ENCODE measurements around the gene GSTA2. TPM values are rescaled to one million over a fixed set of nuclear protein-coding genes. Genes with fewer than 3 reads are reported as not detected.
"Not testable (repeated sequence)": the region's sequence is repeated elsewhere in the genome, so short reads cannot be mapped to it uniquely, and the experiment has no call there.

Gene GSTA2
- total RNA-seq, 1 donor from 2014 or later: 4.6 TPM

- no peak for DNase-seq (ENCODE audit: low spot score, unreplicated experiment)
- Mint-ChIP-seq H3K4me3 (ENCODE audit: low read depth) (no peak overlapping the region), H3K4me1 (ENCODE audit: low read depth) (peaks cover 2% of the 10 kb centered on the region), H3K27me3 (no peaks in the 10 kb centered on the region), H3K36me3 (ENCODE audit: insufficient read depth) (no peaks in the 10 kb centered on the region), H3K9me3 (ENCODE audit: low read depth) (peaks cover 13% of the 10 kb centered on the region), H3K27ac (no peak overlapping the region)
- no peak for TF ChIP-seq CTCF (IDR thresholded peaks at IDR 0.05; ENCODE audit: unreplicated experiment)
These were observed 16.0 kb upstream of the GSTA2 start for GRCh38 chr6:52779237-52779636.

GRCh38 chr6:52776711-52777351 lies 13.6 kb upstream of the GSTA2 start:
- not testable (repeated sequence) for H3K4me3 Mint-ChIP-seq (ENCODE audit: low read depth); H3K27me3 Mint-ChIP-seq

GRCh38 chr6:52769399-52769798 lies 6.1 kb upstream of the GSTA2 start:
- H3K36me3 Mint-ChIP-seq (ENCODE audit: insufficient read depth); H3K27ac Mint-ChIP-seq; H3K4me1 Mint-ChIP-seq (ENCODE audit: low read depth); H3K9me3 Mint-ChIP-seq (ENCODE audit: low read depth); H3K4me3 Mint-ChIP-seq (ENCODE audit: low read depth); DNase-seq (ENCODE audit: low spot score, unreplicated experiment); H3K27me3 Mint-ChIP-seq: not testable (repeated sequence)

More at GRCh38 chr6:52776711-52777351, 13.6 kb upstream of the GSTA2 start:
- DNase-seq (ENCODE audit: low spot score, unreplicated experiment); H3K27ac Mint-ChIP-seq; H3K4me1 Mint-ChIP-seq (ENCODE audit: low read depth); H3K36me3 Mint-ChIP-seq (ENCODE audit: insufficient read depth): not testable (repeated sequence)
- peaks cover 13% of the 10 kb centered on the region for H3K9me3 Mint-ChIP-seq (ENCODE audit: low read depth)

GRCh38 chr6:52767658-52768057 lies 4.4 kb upstream of the GSTA2 start:
- H3K36me3 Mint-ChIP-seq (ENCODE audit: insufficient read depth); H3K9me3 Mint-ChIP-seq (ENCODE audit: low read depth); H3K27me3 Mint-ChIP-seq; DNase-seq (ENCODE audit: low spot score, unreplicated experiment); H3K4me3 Mint-ChIP-seq (ENCODE audit: low read depth); H3K27ac Mint-ChIP-seq; H3K4me1 Mint-ChIP-seq (ENCODE audit: low read depth): not testable (repeated sequence)

GRCh38 chr6:52761673-52762491 lies 1.4 kb downstream of the GSTA2 start:
- H3K27ac Mint-ChIP-seq: peak overlapping the region; percentile 65
- not testable (repeated sequence) for DNase-seq (ENCODE audit: low spot score, unreplicated experiment); H3K36me3 Mint-ChIP-seq (ENCODE audit: insufficient read depth); H3K27me3 Mint-ChIP-seq
- peaks cover 23% of the 10 kb centered on the region for H3K4me1 Mint-ChIP-seq (ENCODE audit: low read depth)
- peaks cover 13% of the 10 kb centered on the region for H3K9me3 Mint-ChIP-seq (ENCODE audit: low read depth)
- peak overlapping the region; percentile 46 for H3K4me3 Mint-ChIP-seq (ENCODE audit: low read depth)

- Mint-ChIP-seq H3K4me3 (ENCODE audit: low read depth) (no peak overlapping the region), H3K9me3 (ENCODE audit: low read depth) (peaks cover 13% of the 10 kb centered on the region), H3K27ac (no peak overlapping the region), H3K4me1 (ENCODE audit: low read depth) (peaks cover 23% of the 10 kb centered on the region), H3K27me3 (no peaks in the 10 kb centered on the region), H3K36me3 (ENCODE audit: insufficient read depth) (peaks cover 6% of the 10 kb centered on the region)
- TF ChIP-seq CTCF (IDR thresholded peaks at IDR 0.05; ENCODE audit: unreplicated experiment): no peak
- no peak for DNase-seq (ENCODE audit: low spot score, unreplicated experiment)
These were observed 3.0 kb downstream of the GSTA2 start for GRCh38 chr6:52760105-52760765.

- H3K36me3 Mint-ChIP-seq (ENCODE audit: insufficient read depth): peaks cover 7% of the 10 kb centered on the region
- TF ChIP-seq CTCF (IDR thresholded peaks at IDR 0.05; ENCODE audit: unreplicated experiment): no peak
- H3K4me1 Mint-ChIP-seq (ENCODE audit: low read depth): peaks cover 23% of the 10 kb centered on the region
- H3K27ac Mint-ChIP-seq: no peak overlapping the region
- H3K27me3 Mint-ChIP-seq: no peaks in the 10 kb centered on the region
- no peak for DNase-seq (ENCODE audit: low spot score, unreplicated experiment)
- no peak overlapping the region for H3K4me3 Mint-ChIP-seq (ENCODE audit: low read depth)
- H3K9me3 Mint-ChIP-seq (ENCODE audit: low read depth): peaks cover 13% of the 10 kb centered on the region
These were observed 4.2 kb downstream of the GSTA2 start for GRCh38 chr6:52759085-52759484.

GRCh38 chr6:52757651-52758338 lies 5.5 kb downstream of the GSTA2 start:
- not testable (repeated sequence) for H3K4me3 Mint-ChIP-seq (ENCODE audit: low read depth); DNase-seq (ENCODE audit: low spot score, unreplicated experiment); H3K27ac Mint-ChIP-seq; H3K27me3 Mint-ChIP-seq; H3K36me3 Mint-ChIP-seq (ENCODE audit: insufficient read depth)
- H3K9me3 Mint-ChIP-seq (ENCODE audit: low read depth): peaks cover 13% of the 10 kb centered on the region
- H3K4me1 Mint-ChIP-seq (ENCODE audit: low read depth): peaks cover 16% of the 10 kb centered on the region

All from progenitor cell of endocrine pancreas (in vitro differentiated cells).